HG03565 (cell line): ENCODE results near the gene CST7.
"Not testable (repeated sequence)": the region's sequence is repeated elsewhere in the genome, so short reads cannot be mapped to it uniquely, and the experiment has no call there.

Experiments
- ATAC-seq: cut with Tn5 transposase; IDR thresholded peaks from one replicate; pipeline ENCODE4 v1.9.1; 2021; ENCODE audit warnings: mild to moderate bottlenecking, moderate library complexity; ENCODE audit not compliant: unreplicated experiment

The CST7 gene

GRCh38 chr20:24929867-24930723 is 19.0 kb upstream of the CST7 start:
- ATAC-seq = not testable (repeated sequence)

GRCh38 chr20:24930724-24931688 is 18.1 kb upstream of the CST7 start:
- not testable (repeated sequence) for ATAC-seq

- ATAC-seq = not testable (repeated sequence)
These were observed 17.2 kb upstream of the CST7 start for GRCh38 chr20:24931893-24932292.

- ATAC-seq = no peak
These were observed 15.7 kb upstream of the CST7 start for GRCh38 chr20:24933266-24933908.

GRCh38 chr20:24934101-24934661 is 14.9 kb upstream of the CST7 start:
- ATAC-seq = no peak

- no peak for ATAC-seq
These were observed 14.4 kb upstream of the CST7 start for GRCh38 chr20:24934716-24935115.

- ATAC-seq = no peak
These were observed 13.9 kb upstream of the CST7 start for GRCh38 chr20:24935140-24935539.

- ATAC-seq = no peak
These were observed 13.1 kb upstream of the CST7 start for GRCh38 chr20:24935766-24936525.

GRCh38 chr20:24936526-24937407 is 12.3 kb upstream of the CST7 start:
- no peak for ATAC-seq

GRCh38 chr20:24937579-24937978 is 11.5 kb upstream of the CST7 start:
- no peak for ATAC-seq

- no peak for ATAC-seq
These were observed 10.6 kb upstream of the CST7 start for GRCh38 chr20:24938498-24938897.

GRCh38 chr20:24939036-24939435 is 10.0 kb upstream of the CST7 start:
- ATAC-seq = no peak

GRCh38 chr20:24942679-24943078 is 6.4 kb upstream of the CST7 start:
- ATAC-seq = no peak

- ATAC-seq = no peak
These were observed 5.9 kb upstream of the CST7 start for GRCh38 chr20:24943196-24943595.

GRCh38 chr20:24943731-24944130 is 5.3 kb upstream of the CST7 start:
- ATAC-seq = no peak

- ATAC-seq = not testable (repeated sequence)
These were observed 2.7 kb upstream of the CST7 start for GRCh38 chr20:24946376-24946775.

- ATAC-seq = not testable (repeated sequence)
These were observed 602 bp upstream of the CST7 start for GRCh38 chr20:24948396-24948938.

GRCh38 chr20:24949756-24950127 is 673 bp downstream of the CST7 start:
- no peak for ATAC-seq
